ENCODE results near the gene AGBL1.

The AGBL1 gene

GRCh38 chr15:86540840-86541467 is 461.3 kb downstream of the AGBL1 start:
- DNase-seq, result no peak

DNA sequence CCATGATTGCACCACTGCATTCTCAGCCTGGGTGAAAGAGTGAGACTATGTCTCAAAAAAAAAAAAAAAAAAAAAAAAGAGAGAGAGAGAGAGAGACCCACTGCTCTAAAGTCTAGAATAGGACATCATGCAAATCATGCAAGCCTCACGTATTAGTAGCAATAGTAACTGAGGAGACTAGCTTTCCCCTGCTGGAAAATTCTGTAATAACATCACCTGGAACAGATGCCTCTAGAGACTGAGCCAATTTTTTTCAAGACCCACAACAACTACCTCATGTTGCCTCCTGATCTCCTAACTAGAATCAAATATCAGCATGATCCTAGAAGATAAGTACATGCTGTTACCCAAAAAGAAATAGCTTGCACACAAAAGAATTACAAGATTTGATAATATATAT is 461.9 kb downstream of the AGBL1 start:
- no peak for DNase-seq

DNA sequence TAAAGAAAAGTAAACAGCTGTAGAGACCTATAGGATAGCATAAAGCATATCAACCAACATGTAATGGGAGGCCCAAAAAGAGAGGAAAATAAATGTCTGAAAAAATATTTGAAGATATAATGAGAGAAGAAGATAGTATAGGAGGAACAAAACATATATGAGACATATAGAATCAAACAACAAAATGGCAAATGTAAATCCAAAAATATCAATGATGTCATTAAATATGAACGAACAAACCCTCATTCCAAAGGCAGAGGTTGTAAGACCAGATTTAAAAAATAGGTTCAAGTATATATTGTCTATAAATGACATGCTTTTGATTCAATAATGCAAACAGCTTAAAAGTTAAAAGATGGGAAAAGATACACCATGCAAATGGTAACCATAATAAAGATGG is 470.4 kb downstream of the AGBL1 start:
- no peak for DNase-seq

DNA sequence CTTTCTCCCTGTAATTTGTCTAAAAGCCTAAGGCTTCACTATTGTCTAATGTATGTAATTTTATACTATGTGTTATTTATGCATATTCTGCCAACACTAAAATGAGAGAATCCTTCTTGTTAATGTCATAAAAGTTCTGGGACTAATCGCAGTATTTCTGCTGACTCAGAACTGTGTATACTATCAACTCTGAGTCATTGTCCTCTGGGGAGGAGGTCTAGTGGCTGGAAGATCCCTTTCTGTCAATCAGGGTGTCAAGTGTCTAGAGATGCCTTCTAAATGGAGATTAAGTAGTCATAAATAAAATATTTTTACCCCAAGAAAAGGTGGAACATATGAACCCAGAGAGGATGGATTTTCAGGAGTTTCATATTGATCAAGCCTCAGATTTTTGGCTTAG is 473.4 kb downstream of the AGBL1 start:
- no peak for DNase-seq

DNA sequence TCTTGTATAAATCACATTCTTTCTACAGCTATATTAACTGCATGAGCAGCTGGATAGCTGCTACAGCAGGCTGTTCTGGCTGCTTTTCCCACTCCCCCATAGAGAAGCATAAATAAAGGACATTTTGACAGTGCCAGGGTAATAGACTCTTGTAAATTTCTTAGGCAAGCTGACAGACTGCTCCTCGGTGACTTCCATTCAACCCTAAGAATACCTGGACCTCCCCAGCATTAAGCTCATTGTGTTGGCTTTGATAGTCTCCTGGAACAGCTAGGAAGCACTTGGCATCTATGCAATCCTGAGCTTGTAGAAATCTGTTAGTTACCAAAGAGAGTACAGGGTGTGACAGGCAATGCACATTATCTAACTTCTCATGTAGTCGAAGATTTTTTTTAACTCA is 475.4 kb downstream of the AGBL1 start:
- DNase-seq, result no peak

DNA sequence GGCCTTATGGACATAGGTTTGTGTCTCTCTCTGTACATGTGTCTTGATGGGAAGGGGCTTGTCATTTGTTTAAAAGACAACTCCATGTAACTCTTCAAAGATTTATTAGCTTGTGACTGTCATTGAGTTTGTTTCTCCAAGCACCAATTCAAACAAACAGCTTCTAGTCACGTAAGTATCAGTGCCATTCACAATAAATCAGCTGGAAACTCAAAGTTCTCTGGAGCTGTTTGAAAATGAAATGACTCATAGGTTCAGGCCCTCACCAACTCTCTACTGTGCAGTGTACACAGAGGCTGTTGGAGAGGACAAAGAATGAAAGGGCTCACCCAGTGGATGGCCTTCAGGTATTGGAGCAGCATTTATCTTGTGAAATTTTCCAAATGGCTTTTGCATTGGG is 476.3 kb downstream of the AGBL1 start:
- DNase-seq, result no peak

GRCh38 chr15:86556396-86557017 is 476.8 kb downstream of the AGBL1 start:
- no peak for DNase-seq

GRCh38 chr15:86557018-86557550 is 477.4 kb downstream of the AGBL1 start:
- no peak for DNase-seq

- no peak for DNase-seq
Measured at GRCh38 chr15:86558252-86558651, 478.6 kb downstream of the AGBL1 start.

GRCh38 chr15:86558686-86559085 is 479.0 kb downstream of the AGBL1 start:
- no peak for DNase-seq

DNA sequence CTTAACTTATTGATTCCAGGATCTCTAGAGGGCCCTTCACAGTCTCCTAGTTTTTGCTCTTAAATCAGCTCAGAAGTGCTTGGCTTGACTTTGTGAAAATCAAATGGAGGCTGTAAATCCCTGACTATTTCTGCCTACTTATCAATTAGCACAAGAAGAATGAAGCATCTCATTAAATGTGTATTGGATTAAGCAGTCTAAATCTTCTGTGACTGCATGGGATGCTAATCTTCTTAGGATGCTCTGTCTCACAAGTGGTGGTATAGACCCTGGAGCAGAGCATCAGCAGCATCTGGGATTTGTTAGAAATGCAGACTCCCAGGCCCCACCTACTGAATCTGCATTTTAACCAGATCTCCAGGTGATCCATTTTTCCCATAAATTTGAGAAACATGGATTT is 488.7 kb downstream of the AGBL1 start:
- no peak for DNase-seq

- DNase-seq, result no peak
Measured at GRCh38 chr15:86570738-86571137, 491.1 kb downstream of the AGBL1 start.

DNA sequence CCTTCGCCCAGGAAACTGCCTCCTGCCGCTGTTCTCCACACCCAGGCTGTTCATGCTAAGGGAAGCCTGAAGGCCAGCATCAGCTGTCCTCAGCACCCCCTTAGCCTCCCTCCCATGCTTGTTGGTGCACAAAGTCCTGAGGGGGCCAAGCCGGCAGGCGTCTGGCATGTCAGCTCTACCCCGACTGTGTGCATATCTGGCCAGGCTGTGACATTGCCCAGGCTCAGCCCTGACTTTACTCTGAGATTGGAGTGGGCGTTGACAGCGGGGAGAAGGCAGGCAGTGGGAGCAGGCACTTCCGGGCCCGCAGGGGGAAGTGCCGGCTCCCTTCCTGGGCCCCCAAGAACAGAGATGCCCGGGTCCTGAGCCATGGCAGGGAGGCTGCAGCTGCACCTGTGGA is 492.2 kb downstream of the AGBL1 start:
- no peak for DNase-seq

- no peak for DNase-seq
Measured at GRCh38 chr15:86572368-86572841, 492.7 kb downstream of the AGBL1 start.

GRCh38 chr15:86573476-86573875 is 493.8 kb downstream of the AGBL1 start:
- no peak for DNase-seq

DNA sequence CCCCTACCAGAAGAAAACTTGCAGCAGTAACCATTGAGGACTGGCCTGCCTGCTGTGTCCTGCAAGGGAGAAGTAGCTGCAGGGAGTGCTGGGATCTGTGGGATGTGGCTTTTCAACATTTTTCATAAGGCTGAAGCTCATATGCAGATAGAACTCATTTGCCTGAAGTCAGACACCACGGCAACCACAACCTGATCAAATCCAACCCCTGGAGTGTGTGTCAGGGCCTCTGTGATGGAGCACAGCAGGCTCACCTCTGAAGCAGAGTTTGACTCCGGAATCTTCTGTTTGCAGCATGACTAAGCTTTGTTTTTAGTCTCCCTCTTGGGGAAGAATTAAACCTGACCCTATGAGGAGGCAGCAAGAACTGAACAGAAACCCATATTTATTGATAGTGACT is 508.7 kb downstream of the AGBL1 start:
- DNase-seq, result no peak

GRCh38 chr15:86590461-86590860 is 510.8 kb downstream of the AGBL1 start:
- DNase-seq, result no peak

DNA sequence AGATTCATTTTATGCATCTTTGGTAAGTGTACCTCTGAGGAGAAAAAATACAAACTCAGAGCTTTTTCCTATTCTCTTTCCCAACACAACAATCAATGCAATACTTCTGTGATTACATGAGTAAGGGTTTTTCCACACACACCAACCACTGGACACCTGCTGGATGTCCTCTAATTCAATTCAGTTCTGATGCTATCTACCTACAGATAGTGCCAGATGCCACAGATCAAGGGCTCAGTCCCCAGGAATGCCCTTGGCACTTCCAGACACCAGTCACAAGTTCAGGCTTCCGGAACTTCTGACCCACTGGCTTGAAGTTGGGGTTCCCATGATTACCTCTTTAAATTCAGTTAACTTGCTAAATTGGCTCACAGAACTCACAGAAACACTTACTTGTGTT is 511.5 kb downstream of the AGBL1 start:
- DNase-seq, result no peak

DNA sequence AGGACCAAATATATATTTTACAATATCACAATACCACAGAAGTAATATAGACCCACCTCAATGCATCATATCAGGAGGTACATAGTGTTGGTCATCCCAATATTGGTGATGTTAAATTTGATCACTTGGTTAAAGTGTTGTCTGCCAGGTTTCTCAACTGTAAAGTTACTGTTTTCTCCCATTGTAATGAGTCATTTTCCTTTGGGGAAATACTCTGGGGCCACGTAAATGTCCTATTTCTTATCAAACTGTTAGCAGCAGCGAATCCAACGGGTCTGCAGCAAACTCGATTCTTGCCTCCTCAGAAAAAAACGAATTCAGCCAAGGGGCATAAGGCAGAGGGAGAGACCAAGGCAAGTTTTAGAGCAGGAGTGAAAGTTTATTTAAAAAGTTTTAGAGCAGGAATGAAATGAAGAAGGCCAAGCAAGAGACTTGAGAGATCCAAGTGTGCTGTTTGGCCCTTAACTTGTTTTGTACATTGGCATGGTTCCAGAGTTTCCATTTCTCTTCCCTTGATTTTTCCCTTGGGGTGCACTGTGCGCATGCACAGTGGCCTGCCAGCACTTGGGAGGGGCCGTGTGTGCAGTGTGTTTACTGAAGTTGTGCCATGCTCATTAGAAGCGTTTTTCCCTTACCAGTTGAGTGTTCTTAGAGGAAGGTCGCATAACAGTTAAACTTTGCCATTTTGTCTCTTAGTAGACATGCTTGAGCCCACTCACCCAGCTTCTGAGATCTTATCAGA is 512.5 kb downstream of the AGBL1 start:
- no peak for DNase-seq

- DNase-seq, result no peak
Measured at GRCh38 chr15:86595741-86596140, 516.1 kb downstream of the AGBL1 start.

DNA sequence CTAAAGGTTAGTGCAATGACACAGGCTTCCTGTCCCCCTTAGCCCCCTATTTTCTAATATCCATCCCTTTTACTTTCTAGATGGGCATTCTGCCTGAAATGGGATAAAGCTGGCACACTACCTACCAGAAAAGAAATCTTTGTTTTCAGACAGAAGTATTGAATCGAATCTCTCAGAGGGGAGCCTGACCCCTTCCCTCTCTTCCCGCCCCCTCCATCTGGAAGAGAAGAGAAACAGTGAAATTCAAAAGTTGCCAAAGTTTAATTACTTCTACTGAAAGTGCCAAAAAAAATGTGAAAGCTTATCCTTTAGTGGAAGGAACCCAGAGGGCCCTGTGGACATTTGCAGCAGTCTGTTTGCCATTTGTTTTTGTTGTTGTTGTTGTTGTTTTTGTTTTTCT is 523.8 kb downstream of the AGBL1 start:
- DNase-seq, result no peak

GRCh38 chr15:86608461-86609205 is 529.0 kb downstream of the AGBL1 start:
- no peak for DNase-seq

GRCh38 chr15:86609275-86609674 is 529.6 kb downstream of the AGBL1 start:
- DNase-seq, result no peak

Data from activated effector memory CD4-positive, alpha-beta T cell treated with Interleukin-2 at 50 U/mL for 16 hours (primary cell).